ENCODE results near the gene MEGF11.
A peak's percentile ranks its signal among the peaks of the same experiment; 100 is the strongest.

The MEGF11 gene

GRCh38 chr15:65870889-65871533 is 382.5 kb downstream of the MEGF11 start:
- H3K27ac ChIP-seq (replicated peaks), result peak overlapping the region; percentile 85; the same call in 1 of the 2 replicates
- H3K27me3 ChIP-seq (ENCODE audit: insufficient read depth, poor library complexity, severe bottlenecking), result no peaks in the 10 kb centered on the region
- TF ChIP-seq CTCF (IDR thresholded peaks at IDR 0.05; ENCODE audit: insufficient read depth, low read length) (no peak), POLR2AphosphoS5 (IDR thresholded peaks at IDR 0.05; ENCODE audit: low read depth) (no peak), SPI1 (IDR thresholded peaks at IDR 0.05; ENCODE audit: borderline replicate concordance, low read depth) (no peak), GABPA (IDR thresholded peaks at IDR 0.05; ENCODE audit: low read depth) (no peak), REST (IDR thresholded peaks at IDR 0.05; ENCODE audit: insufficient replicate concordance, low read depth) (no peak)
- DNase-seq (ENCODE audit: low read depth in 1 of 2, low spot score in 1 of 2), result peak in 1 of 2 experiments; percentile 2
- H3K4me3 ChIP-seq (replicated peaks; ENCODE audit: insufficient read depth, low read length), result peak overlapping the region; percentile 83

- TF ChIP-seq GABPA (IDR thresholded peaks at IDR 0.05; ENCODE audit: low read depth), result no peak
- no peak for TF ChIP-seq POLR2AphosphoS5 (IDR thresholded peaks at IDR 0.05; ENCODE audit: low read depth)
- TF ChIP-seq REST (IDR thresholded peaks at IDR 0.05; ENCODE audit: insufficient replicate concordance, low read depth), result no peak
- no peak for TF ChIP-seq CTCF (IDR thresholded peaks at IDR 0.05; ENCODE audit: insufficient read depth, low read length)
- TF ChIP-seq SPI1 (IDR thresholded peaks at IDR 0.05; ENCODE audit: borderline replicate concordance, low read depth), result no peak
- Histone ChIP-seq H3K4me3 (replicated peaks; ENCODE audit: insufficient read depth, low read length) (peak overlapping the region; percentile 83), H3K27me3 (ENCODE audit: insufficient read depth, poor library complexity, severe bottlenecking) (no peaks in the 10 kb centered on the region), H3K27ac (replicated peaks) (peak overlapping the region; percentile 85)
- DNase-seq (ENCODE audit: low read depth in 1 of 2, low spot score in 1 of 2), result peak in 1 of 2 experiments; percentile 31
Measured at GRCh38 chr15:65869954-65870871, 383.3 kb downstream of the MEGF11 start.

- Histone ChIP-seq H3K27ac (replicated peaks) (peak within 1 kb of the TSS; percentile 85), H3K4me3 (replicated peaks; ENCODE audit: insufficient read depth, low read length) (peak within 1 kb of the TSS; percentile 83), H3K27me3 (ENCODE audit: insufficient read depth, poor library complexity, severe bottlenecking) (no peaks in the 10 kb centered on the region)
- TF ChIP-seq POLR2AphosphoS5 (IDR thresholded peaks at IDR 0.05; ENCODE audit: low read depth) (peak; percentile 96), CTCF (IDR thresholded peaks at IDR 0.05; ENCODE audit: insufficient read depth, low read length) (no peak), GABPA (IDR thresholded peaks at IDR 0.05; ENCODE audit: low read depth) (peak; percentile 96), SPI1 (IDR thresholded peaks at IDR 0.05; ENCODE audit: borderline replicate concordance, low read depth) (peak; percentile 3; the same call in 1 of the 2 replicates), REST (IDR thresholded peaks at IDR 0.05; ENCODE audit: insufficient replicate concordance, low read depth) (no peak)
- peak; percentile 88 to 96 for DNase-seq (ENCODE audit: low read depth in 1 of 2, low spot score in 1 of 2)
Measured at GRCh38 chr15:65869126-65869953, 384.2 kb downstream of the MEGF11 start, which contains the start of gene RAB11A. Gene RAB11A (plus strand): TSS chr15:65869491. CDS start chr15:65869586, 95 bp downstream.
